Measurements from ENCODE around the gene GLI3.

The GLI3 gene

GRCh38 chr7:41997151-41997550, 239.9 kb downstream of the GLI3 start:
- Histone ChIP-seq H3K27me3 (no peaks in the 10 kb centered on the region), H3K4me2 (peak overlapping the region; percentile 61), H3K4me3 (no peak overlapping the region), H3K9me3 (no peaks in the 10 kb centered on the region), H3K4me1 (peaks cover 77% of the 10 kb centered on the region), H3K9ac (no peak overlapping the region), H3K27ac (0 out of 2 replicates have a peak overlapping the region, but pooled peaks have one; percentile 36), H3K36me3 (0 out of 2 replicates have a peak, but pooled peaks cover 8% of the 10 kb centered on the region), H4K20me1 (no peaks in the 10 kb centered on the region)
- TF ChIP-seq Cebpa-rat (IDR thresholded peaks at IDR 0.05): no peak

GRCh38 chr7:41996381-41997035, 240.5 kb downstream of the GLI3 start:
- Histone ChIP-seq H3K27ac (peak overlapping the region; percentile 36; the same call in 1 of the 2 replicates), H3K4me2 (peak overlapping the region; percentile 61)
- no peak for TF ChIP-seq Cebpa-rat (IDR thresholded peaks at IDR 0.05)

DNA sequence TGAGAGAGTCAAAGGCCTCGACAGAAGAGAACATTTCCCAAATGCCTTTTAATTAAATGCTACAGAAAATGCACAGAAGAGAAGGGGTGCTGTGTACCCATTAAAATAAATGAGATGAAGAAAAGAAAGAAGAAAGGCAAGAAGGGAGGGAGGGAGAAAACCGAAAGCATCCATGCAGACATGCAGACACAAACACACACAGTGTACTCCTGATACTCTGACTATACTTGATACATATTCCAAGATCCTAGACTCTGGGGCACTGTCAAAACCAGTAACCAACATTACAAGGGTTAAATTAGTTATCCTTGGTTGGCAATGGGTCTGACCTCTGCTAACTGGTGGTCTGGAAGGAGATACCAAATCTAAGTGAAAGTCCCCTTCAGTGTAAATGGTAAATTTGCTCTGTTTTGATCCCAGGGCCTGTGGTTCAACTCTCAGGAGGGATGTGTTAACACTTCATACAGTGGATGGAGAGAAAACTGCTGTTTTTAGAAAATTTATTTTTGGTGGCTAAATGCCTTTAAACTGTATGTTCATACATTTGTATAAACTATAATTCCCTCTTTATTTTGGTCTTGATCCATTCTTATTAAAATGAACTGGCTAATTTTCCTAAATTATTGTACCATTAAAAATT, 241.3 kb downstream of the GLI3 start:
- H3K9me3 ChIP-seq: no peaks in the 10 kb centered on the region
- H3K4me3 ChIP-seq: no peak overlapping the region
- H3K9ac ChIP-seq: peak overlapping the region; percentile 15; the same call in 1 of the 2 replicates
- H3K4me2 ChIP-seq: peak overlapping the region; percentile 61
- H3K36me3 ChIP-seq: 0 out of 2 replicates have a peak, but pooled peaks cover 8% of the 10 kb centered on the region
- H3K27ac ChIP-seq: peak overlapping the region; percentile 36; the same call in 1 of the 2 replicates
- TF ChIP-seq Cebpa-rat (IDR thresholded peaks at IDR 0.05): no peak
- H3K27me3 ChIP-seq: no peaks in the 10 kb centered on the region
- H3K4me1 ChIP-seq: peaks cover 74% of the 10 kb centered on the region
- no peaks in the 10 kb centered on the region for H4K20me1 ChIP-seq

More at GRCh38 chr7:41996381-41997035, 240.5 kb downstream of the GLI3 start:
- Histone ChIP-seq H3K4me3 (no peak overlapping the region), H3K4me1 (peaks cover 77% of the 10 kb centered on the region), H3K27me3 (no peaks in the 10 kb centered on the region), H3K36me3 (0 out of 2 replicates have a peak, but pooled peaks cover 8% of the 10 kb centered on the region), H3K9ac (peak overlapping the region; percentile 15; the same call in 1 of the 2 replicates), H4K20me1 (no peaks in the 10 kb centered on the region), H3K9me3 (no peaks in the 10 kb centered on the region)

DNA sequence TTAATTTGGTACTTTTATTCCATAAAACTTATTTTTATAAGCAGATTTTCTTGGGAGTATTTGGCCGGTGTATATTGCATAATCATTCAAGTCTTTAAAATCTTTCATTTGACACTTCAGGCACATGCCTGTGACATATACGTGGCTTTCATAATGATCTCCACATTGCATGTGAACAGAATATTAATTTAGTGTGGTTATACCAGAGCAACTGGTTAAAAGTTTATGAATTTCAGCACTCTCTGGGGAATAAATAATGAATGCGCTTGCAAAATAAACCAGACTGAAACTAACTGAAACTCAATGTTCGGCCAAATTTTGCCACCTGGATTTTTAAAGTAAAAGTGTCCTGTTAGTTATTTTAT, 242.3 kb downstream of the GLI3 start:
- Histone ChIP-seq H4K20me1 (no peaks in the 10 kb centered on the region), H3K36me3 (0 out of 2 replicates have a peak, but pooled peaks cover 7% of the 10 kb centered on the region), H3K9me3 (no peaks in the 10 kb centered on the region), H3K9ac (no peak overlapping the region), H3K4me3 (no peak overlapping the region), H3K4me2 (peak overlapping the region; percentile 61), H3K4me1 (peaks cover 64% of the 10 kb centered on the region), H3K27me3 (no peaks in the 10 kb centered on the region), H3K27ac (no peak overlapping the region)
- no peak for TF ChIP-seq Cebpa-rat (IDR thresholded peaks at IDR 0.05)

DNA sequence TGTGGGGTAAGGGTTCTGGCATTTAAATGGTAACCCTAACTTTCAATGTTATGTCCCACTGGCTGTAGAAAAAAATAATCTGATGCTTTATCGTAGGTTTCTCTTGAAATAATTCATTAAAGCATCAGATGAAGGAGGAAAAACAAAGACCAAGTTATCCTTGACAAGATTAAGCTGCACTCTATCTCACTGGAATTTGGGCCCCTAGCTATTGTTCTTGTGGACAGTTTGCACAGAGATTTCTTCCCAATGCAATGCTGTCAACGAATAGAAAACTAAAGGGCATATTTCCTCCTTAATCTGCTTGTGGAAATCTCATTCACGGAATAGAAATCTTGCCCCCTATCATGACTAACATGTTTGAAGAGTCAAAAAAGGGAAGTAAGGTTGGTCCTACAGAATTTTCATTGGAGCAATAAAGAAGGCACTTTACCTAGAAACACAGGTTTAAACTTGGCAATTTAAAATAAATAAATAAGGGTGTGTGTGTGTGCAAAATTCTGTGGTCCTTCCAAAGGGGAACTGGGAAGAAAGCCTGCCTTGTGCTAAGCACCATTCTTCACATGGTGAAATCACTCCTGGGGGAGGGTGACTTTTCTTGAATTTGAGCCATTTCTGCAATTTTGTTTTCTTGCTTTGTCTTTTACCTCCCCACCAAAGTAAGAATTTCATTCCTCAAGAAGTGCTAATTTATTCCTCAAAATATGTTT, 242.8 kb downstream of the GLI3 start:
- H3K4me2 ChIP-seq: peak overlapping the region; percentile 61
- H3K9ac ChIP-seq: no peak overlapping the region
- no peak for TF ChIP-seq Cebpa-rat (IDR thresholded peaks at IDR 0.05)
- no peaks in the 10 kb centered on the region for H3K9me3 ChIP-seq
- H3K4me1 ChIP-seq: peaks cover 58% of the 10 kb centered on the region
- no peaks in the 10 kb centered on the region for H3K27me3 ChIP-seq
- 0 out of 2 replicates have a peak, but pooled peaks cover 1% of the 10 kb centered on the region for H3K36me3 ChIP-seq
- no peak overlapping the region for H3K27ac ChIP-seq
- H3K4me3 ChIP-seq: no peak overlapping the region
- no peaks in the 10 kb centered on the region for H4K20me1 ChIP-seq

DNA sequence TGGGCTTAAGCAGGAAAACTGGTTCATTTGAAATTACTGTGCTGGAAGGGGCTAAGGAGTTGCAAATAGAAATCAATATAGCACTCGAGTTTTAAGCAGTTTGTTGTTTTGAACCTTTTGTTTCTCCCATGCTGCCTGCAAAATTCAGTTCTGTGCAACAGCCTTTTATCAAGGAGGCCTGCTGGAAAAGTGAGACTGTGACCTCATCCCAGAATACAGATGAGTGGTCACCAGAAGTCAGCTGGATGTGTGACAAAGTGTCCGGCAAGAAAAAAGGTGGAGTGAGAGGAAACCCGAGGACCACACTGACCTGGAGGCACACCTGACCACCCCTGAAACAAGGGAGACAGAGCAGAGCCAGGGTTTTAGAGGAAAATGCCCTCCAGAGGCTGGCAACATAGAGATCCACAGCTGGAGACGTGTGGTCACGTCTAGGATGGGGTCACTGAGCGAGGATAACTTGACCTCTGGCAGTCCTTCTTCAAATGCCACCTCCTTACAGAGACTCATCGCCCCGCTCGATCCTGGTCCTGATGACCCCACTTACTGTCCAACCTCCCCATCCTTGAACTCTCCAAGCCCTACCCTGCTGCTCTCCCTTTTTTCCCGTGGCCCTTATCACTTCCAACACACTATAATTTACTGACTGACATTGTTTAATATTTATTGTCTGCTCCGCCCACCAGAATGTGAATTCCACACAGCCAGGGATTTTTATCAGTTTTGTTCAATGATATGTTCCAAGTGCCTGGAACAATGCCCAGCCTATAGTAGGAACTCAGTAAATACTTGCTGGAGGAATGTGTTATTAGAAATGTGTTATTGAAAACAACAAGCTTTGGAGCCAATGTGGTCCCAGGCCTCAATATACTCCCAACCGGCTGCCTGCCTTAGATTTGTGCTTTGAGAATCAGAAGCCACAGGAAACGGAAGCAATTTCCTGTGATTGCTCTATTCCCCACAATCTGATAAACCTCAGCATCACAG, 243.8 kb downstream of the GLI3 start:
- TF ChIP-seq Cebpa-rat (IDR thresholded peaks at IDR 0.05): no peak
- H4K20me1 ChIP-seq: no peaks in the 10 kb centered on the region
- no peaks in the 10 kb centered on the region for H3K9me3 ChIP-seq
- no peak overlapping the region for H3K27ac ChIP-seq
- H3K36me3 ChIP-seq: no peaks in the 10 kb centered on the region
- peak overlapping the region; percentile 61 for H3K4me2 ChIP-seq
- H3K4me1 ChIP-seq: peaks cover 57% of the 10 kb centered on the region
- H3K9ac ChIP-seq: no peak overlapping the region
- no peak overlapping the region for H3K4me3 ChIP-seq
- H3K27me3 ChIP-seq: no peaks in the 10 kb centered on the region

DNA sequence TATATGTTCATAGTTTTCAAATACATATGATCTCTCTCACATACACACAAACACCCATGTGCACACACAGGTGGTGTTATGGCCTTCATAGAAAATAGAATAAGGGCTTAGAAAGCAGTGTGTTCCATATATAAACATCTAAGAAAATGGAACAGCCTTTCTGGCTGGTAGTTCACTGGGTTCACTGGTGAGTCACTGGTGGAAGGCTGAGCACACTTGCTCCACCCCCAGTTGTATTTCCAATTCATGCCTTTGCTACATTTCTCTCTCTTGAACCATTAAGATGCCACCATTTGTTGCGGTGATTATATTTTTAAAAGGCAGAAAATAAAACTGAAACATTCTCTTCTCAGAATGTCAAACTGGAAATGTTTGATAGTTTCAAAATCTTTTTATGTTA, 252.1 kb downstream of the GLI3 start:
- TF ChIP-seq Cebpa-rat (IDR thresholded peaks at IDR 0.05): no peak
- no peaks in the 10 kb centered on the region for H3K9me3 ChIP-seq
- H3K9ac ChIP-seq: no peak overlapping the region
- H3K36me3 ChIP-seq: peaks cover 6% of the 10 kb centered on the region; the same call in 1 of the 2 replicates
- H3K4me3 ChIP-seq: no peak overlapping the region
- H4K20me1 ChIP-seq: no peaks in the 10 kb centered on the region
- H3K27ac ChIP-seq: no peak overlapping the region
- H3K27me3 ChIP-seq: no peaks in the 10 kb centered on the region
- 0 out of 2 replicates have a peak, but pooled peaks cover 10% of the 10 kb centered on the region for H3K4me1 ChIP-seq
- no peak overlapping the region for H3K4me2 ChIP-seq

DNA sequence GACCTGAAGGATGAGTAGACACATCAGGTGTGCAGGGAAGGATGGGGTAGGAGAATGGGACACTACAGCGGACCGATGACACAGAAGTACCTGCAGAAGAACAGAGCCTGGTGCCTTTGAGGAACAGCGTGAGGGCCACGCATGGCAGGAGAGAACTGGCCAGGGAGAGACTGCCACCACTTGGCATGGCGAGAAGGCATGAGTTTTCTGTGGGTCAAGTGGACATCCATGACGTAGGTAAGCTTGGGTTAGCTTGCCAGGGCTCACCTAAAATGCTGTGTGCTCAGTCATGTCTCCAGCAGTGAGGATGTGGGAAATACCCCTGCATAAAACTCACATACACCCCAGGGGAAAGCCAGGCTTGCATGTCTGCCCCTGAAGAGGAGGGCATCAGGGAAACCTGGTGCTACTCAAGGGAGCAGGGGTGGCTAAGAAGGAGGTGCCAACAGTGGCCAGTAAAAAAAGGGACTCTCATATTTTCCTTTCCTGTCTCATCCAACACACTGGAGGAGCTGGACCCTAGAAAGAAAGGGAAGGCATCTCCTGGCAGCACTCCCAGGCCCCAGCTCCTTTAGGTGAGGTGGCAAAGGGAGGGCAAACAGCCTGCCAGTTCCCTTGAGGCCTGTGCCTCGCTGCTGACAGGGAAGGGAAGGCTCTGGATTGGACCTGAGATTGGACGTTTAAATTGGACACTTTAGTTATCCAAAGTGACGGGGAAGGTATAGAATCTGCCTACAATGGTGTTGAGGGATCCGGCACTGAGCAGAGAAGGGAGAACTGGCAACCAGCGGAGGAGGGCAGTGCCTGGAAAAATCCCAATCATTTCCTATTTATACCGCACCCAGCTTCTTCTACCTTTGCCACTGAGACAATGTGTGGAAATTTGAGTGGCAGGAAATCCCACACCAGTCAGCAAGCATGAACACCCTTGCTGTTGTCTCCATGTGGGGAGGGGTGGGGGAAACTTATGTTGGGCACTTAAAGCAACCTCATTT, 255.7 kb downstream of the GLI3 start:
- Histone ChIP-seq H3K4me2 (no peak overlapping the region), H3K4me1 (0 out of 2 replicates have a peak, but pooled peaks cover 5% of the 10 kb centered on the region), H3K9me3 (no peaks in the 10 kb centered on the region), H3K27ac (no peak overlapping the region), H3K4me3 (no peak overlapping the region), H4K20me1 (no peaks in the 10 kb centered on the region), H3K9ac (no peak overlapping the region), H3K36me3 (peaks cover 19% of the 10 kb centered on the region), H3K27me3 (no peaks in the 10 kb centered on the region)
- no peak for TF ChIP-seq Cebpa-rat (IDR thresholded peaks at IDR 0.05)
